ENCODE results near the gene DDRGK1.

The DDRGK1 gene

GRCh38 chr20:3172126-3172932, 32.2 kb downstream of the DDRGK1 start:
- Histone ChIP-seq H3K9ac (ENCODE audit: low read depth in 1 of 2, low read length in 2 of 2) (no peak overlapping the region), H3K36me3 (ENCODE audit: control insufficient read depth in 1 of 2, insufficient read depth in 2 of 2, low read length in 2 of 2) (no peaks in the 10 kb centered on the region), H3K4me3 (ENCODE audit: low read depth in 1 of 2, low read length in 2 of 2) (peak overlapping the region; percentile 87 to 94), H3K4me1 (ENCODE audit: control insufficient read depth in 1 of 2, insufficient read depth in 2 of 2, low read length in 2 of 2) (peaks cover 30 to 31% of the 10 kb centered on the region in 2 donors), H3K9me3 (ENCODE audit: control insufficient read depth in 1 of 2, low read length in 2 of 2) (no peaks in the 10 kb centered on the region), H3K27ac (ENCODE audit: low read depth, low read length) (no peak overlapping the region), H3K27me3 (ENCODE audit: control insufficient read depth in 1 of 2, insufficient read depth in 2 of 2, low read length in 2 of 2) (peaks cover 0 to 14% of the 10 kb centered on the region in 2 donors)

GRCh38 chr20:3171391-3172125, 32.9 kb downstream of the DDRGK1 start:
- Histone ChIP-seq H3K4me1 (ENCODE audit: control insufficient read depth in 1 of 2, insufficient read depth in 2 of 2, low read length in 2 of 2) (peaks cover 30 to 35% of the 10 kb centered on the region in 2 donors), H3K27me3 (ENCODE audit: control insufficient read depth in 1 of 2, insufficient read depth in 2 of 2, low read length in 2 of 2) (peaks cover 0 to 14% of the 10 kb centered on the region in 2 donors), H3K9me3 (ENCODE audit: control insufficient read depth in 1 of 2, low read length in 2 of 2) (no peaks in the 10 kb centered on the region), H3K27ac (ENCODE audit: low read depth, low read length) (no peak overlapping the region), H3K9ac (ENCODE audit: low read depth in 1 of 2, low read length in 2 of 2) (no peak overlapping the region), H3K4me3 (ENCODE audit: low read depth in 1 of 2, low read length in 2 of 2) (no peak overlapping the region), H3K36me3 (ENCODE audit: control insufficient read depth in 1 of 2, insufficient read depth in 2 of 2, low read length in 2 of 2) (no peaks in the 10 kb centered on the region)

- H3K9me3 ChIP-seq (ENCODE audit: control insufficient read depth in 1 of 2, low read length in 2 of 2): no peaks in the 10 kb centered on the region
- H3K4me3 ChIP-seq (ENCODE audit: low read depth in 1 of 2, low read length in 2 of 2): peak overlapping the region in 1 of 2 donors; percentile 50
- H3K36me3 ChIP-seq (ENCODE audit: control insufficient read depth in 1 of 2, insufficient read depth in 2 of 2, low read length in 2 of 2): no peaks in the 10 kb centered on the region
- H3K27me3 ChIP-seq (ENCODE audit: control insufficient read depth in 1 of 2, insufficient read depth in 2 of 2, low read length in 2 of 2): peaks cover 0 to 1% of the 10 kb centered on the region in 2 donors
- peaks cover 32 to 40% of the 10 kb centered on the region in 2 donors for H3K4me1 ChIP-seq (ENCODE audit: control insufficient read depth in 1 of 2, insufficient read depth in 2 of 2, low read length in 2 of 2)
- peak overlapping the region; percentile 25 for H3K27ac ChIP-seq (ENCODE audit: low read depth, low read length)
- peak overlapping the region; percentile 48 to 57 for H3K9ac ChIP-seq (ENCODE audit: low read depth in 1 of 2, low read length in 2 of 2)
Measured at GRCh38 chr20:3168829-3169590, 35.5 kb downstream of the DDRGK1 start.

GRCh38 chr20:3168079-3168828, 36.2 kb downstream of the DDRGK1 start:
- no peaks in the 10 kb centered on the region for H3K36me3 ChIP-seq (ENCODE audit: control insufficient read depth in 1 of 2, insufficient read depth in 2 of 2, low read length in 2 of 2)
- H3K9me3 ChIP-seq (ENCODE audit: control insufficient read depth in 1 of 2, low read length in 2 of 2): no peaks in the 10 kb centered on the region
- no peaks in the 10 kb centered on the region for H3K27me3 ChIP-seq (ENCODE audit: control insufficient read depth in 1 of 2, insufficient read depth in 2 of 2, low read length in 2 of 2)
- H3K4me3 ChIP-seq (ENCODE audit: low read depth in 1 of 2, low read length in 2 of 2): peak overlapping the region; percentile 43 to 50
- peak overlapping the region; percentile 48 to 57 for H3K9ac ChIP-seq (ENCODE audit: low read depth in 1 of 2, low read length in 2 of 2)
- H3K27ac ChIP-seq (ENCODE audit: low read depth, low read length): peak overlapping the region; percentile 25
- peaks cover 32 to 39% of the 10 kb centered on the region in 2 donors for H3K4me1 ChIP-seq (ENCODE audit: control insufficient read depth in 1 of 2, insufficient read depth in 2 of 2, low read length in 2 of 2)

GRCh38 chr20:3167738-3168078, 36.8 kb downstream of the DDRGK1 start:
- H3K4me1 ChIP-seq (ENCODE audit: control insufficient read depth in 1 of 2, insufficient read depth in 2 of 2, low read length in 2 of 2): peaks cover 32 to 34% of the 10 kb centered on the region in 2 donors
- H3K9me3 ChIP-seq (ENCODE audit: control insufficient read depth in 1 of 2, low read length in 2 of 2): no peaks in the 10 kb centered on the region
- H3K27ac ChIP-seq (ENCODE audit: low read depth, low read length): no peak overlapping the region
- H3K27me3 ChIP-seq (ENCODE audit: control insufficient read depth in 1 of 2, insufficient read depth in 2 of 2, low read length in 2 of 2): no peaks in the 10 kb centered on the region
- peak overlapping the region in 1 of 2 donors; percentile 48 for H3K9ac ChIP-seq (ENCODE audit: low read depth in 1 of 2, low read length in 2 of 2)
- peak overlapping the region; percentile 43 to 50 for H3K4me3 ChIP-seq (ENCODE audit: low read depth in 1 of 2, low read length in 2 of 2)
- H3K36me3 ChIP-seq (ENCODE audit: control insufficient read depth in 1 of 2, insufficient read depth in 2 of 2, low read length in 2 of 2): no peaks in the 10 kb centered on the region

GRCh38 chr20:3166913-3167342, 37.6 kb downstream of the DDRGK1 start:
- Histone ChIP-seq H3K36me3 (ENCODE audit: control insufficient read depth in 1 of 2, insufficient read depth in 2 of 2, low read length in 2 of 2) (no peaks in the 10 kb centered on the region), H3K27ac (ENCODE audit: low read depth, low read length) (no peak overlapping the region)

GRCh38 chr20:3166338-3166912, 38.1 kb downstream of the DDRGK1 start:
- Histone ChIP-seq H3K4me3 (ENCODE audit: low read depth in 1 of 2, low read length in 2 of 2) (no peak overlapping the region), H3K27ac (ENCODE audit: low read depth, low read length) (no peak overlapping the region)

More at GRCh38 chr20:3166913-3167342, 37.6 kb downstream of the DDRGK1 start:
- Histone ChIP-seq H3K4me1 (ENCODE audit: control insufficient read depth in 1 of 2, insufficient read depth in 2 of 2, low read length in 2 of 2) (peaks cover 27 to 31% of the 10 kb centered on the region in 2 donors), H3K9ac (ENCODE audit: low read depth in 1 of 2, low read length in 2 of 2) (no peak overlapping the region), H3K4me3 (ENCODE audit: low read depth in 1 of 2, low read length in 2 of 2) (no peak overlapping the region), H3K27me3 (ENCODE audit: control insufficient read depth in 1 of 2, insufficient read depth in 2 of 2, low read length in 2 of 2) (no peaks in the 10 kb centered on the region), H3K9me3 (ENCODE audit: control insufficient read depth in 1 of 2, low read length in 2 of 2) (no peaks in the 10 kb centered on the region)

GRCh38 chr20:3165473-3166337, 38.8 kb downstream of the DDRGK1 start:
- Histone ChIP-seq H3K36me3 (ENCODE audit: control insufficient read depth in 1 of 2, insufficient read depth in 2 of 2, low read length in 2 of 2) (no peaks in the 10 kb centered on the region), H3K27me3 (ENCODE audit: control insufficient read depth in 1 of 2, insufficient read depth in 2 of 2, low read length in 2 of 2) (no peaks in the 10 kb centered on the region), H3K9ac (ENCODE audit: low read depth in 1 of 2, low read length in 2 of 2) (peak overlapping the region in 1 of 2 donors; percentile 18), H3K27ac (ENCODE audit: low read depth, low read length) (no peak overlapping the region), H3K4me1 (ENCODE audit: control insufficient read depth in 1 of 2, insufficient read depth in 2 of 2, low read length in 2 of 2) (peaks cover 27 to 31% of the 10 kb centered on the region in 2 donors), H3K4me3 (ENCODE audit: low read depth in 1 of 2, low read length in 2 of 2) (peak overlapping the region; percentile 22 to 48), H3K9me3 (ENCODE audit: control insufficient read depth in 1 of 2, low read length in 2 of 2) (no peaks in the 10 kb centered on the region)

More at GRCh38 chr20:3166338-3166912, 38.1 kb downstream of the DDRGK1 start:
- Histone ChIP-seq H3K4me1 (ENCODE audit: control insufficient read depth in 1 of 2, insufficient read depth in 2 of 2, low read length in 2 of 2) (peaks cover 27 to 31% of the 10 kb centered on the region in 2 donors), H3K9me3 (ENCODE audit: control insufficient read depth in 1 of 2, low read length in 2 of 2) (no peaks in the 10 kb centered on the region), H3K9ac (ENCODE audit: low read depth in 1 of 2, low read length in 2 of 2) (no peak overlapping the region), H3K36me3 (ENCODE audit: control insufficient read depth in 1 of 2, insufficient read depth in 2 of 2, low read length in 2 of 2) (no peaks in the 10 kb centered on the region), H3K27me3 (ENCODE audit: control insufficient read depth in 1 of 2, insufficient read depth in 2 of 2, low read length in 2 of 2) (no peaks in the 10 kb centered on the region)
